Activated CD4-positive, alpha-beta T cell treated with anti-CD3 and anti-CD28 coated beads for 36 hours (primary cell): ENCODE measurements around the gene CALCR. TPM values are rescaled to one million over a fixed set of nuclear protein-coding genes. Genes with fewer than 3 reads are reported as not detected.

ENCODE experiments used
- ATAC-seq: fragments of 200-7000 bp; cut with Tn5 transposase; one replicate; pipeline ENCODE4 v1.10.0; 2021; ENCODE audit warnings: mild to moderate bottlenecking, moderate library complexity
- CTCF ChIA-PET: fragments of 350-600 bp; sonication (Branson Sonifier 250); formaldehyde crosslinking; loops from one replicate; lab custom pipeline; 2021; ENCODE audit warnings: antibody characterized with exemption; lab: Charles Lee
- POLR2A ChIA-PET: fragments of 350-600 bp; sonication (Branson Sonifier 250); formaldehyde crosslinking; loops from one replicate; lab custom pipeline; 2021; ENCODE audit warnings: antibody characterized with exemption, inconsistent platforms; lab: Charles Lee
- DNase-seq: peaks from one replicate; pipeline ENCODE4 v3.0.0-alpha.2; 2020
- H3K27ac Mint-ChIP-seq: one replicate; pipeline ENCODE4 v1.8.0; 2021; ENCODE audit warnings: mixed read lengths
- H3K27me3 Mint-ChIP-seq: one replicate; pipeline ENCODE4 v1.8.0; 2021; ENCODE audit warnings: mixed read lengths
- H3K36me3 Mint-ChIP-seq: one replicate; pipeline ENCODE4 v1.8.0; 2021; ENCODE audit warnings: low read depth, mixed read lengths
- H3K4me1 Mint-ChIP-seq: one replicate; pipeline ENCODE4 v1.8.0; 2021; ENCODE audit warnings: mixed read lengths
- H3K4me3 Mint-ChIP-seq: one replicate; pipeline ENCODE4 v1.8.0; 2021; ENCODE audit warnings: mild to moderate bottlenecking, moderate library complexity, mixed read lengths
- H3K9me3 Mint-ChIP-seq: one replicate; pipeline ENCODE4 v1.8.0; 2021; ENCODE audit warnings: low read depth, mixed read lengths
- intact Hi-C, 2 experiments: fragments of 100-400 bp; cut with DNase I in 1 of 2; cut with micrococcal nuclease in 1 of 2; formaldehyde crosslinking; loops; one replicate each; pipeline versions ENCODE4 v1.14.2 to v1.15.1; 2022 to 2024; cut with DNase I, micrococcal nuclease
- total RNA-seq, 2 experiments: library from RNA; stranded (reverse); gene quantifications; one replicate each; pipeline ENCODE4 v1.2.3, GENCODE V29; 2021

Gene CALCR
- total RNA-seq, 2 experiments from 2014 or later = not detected

DNA sequence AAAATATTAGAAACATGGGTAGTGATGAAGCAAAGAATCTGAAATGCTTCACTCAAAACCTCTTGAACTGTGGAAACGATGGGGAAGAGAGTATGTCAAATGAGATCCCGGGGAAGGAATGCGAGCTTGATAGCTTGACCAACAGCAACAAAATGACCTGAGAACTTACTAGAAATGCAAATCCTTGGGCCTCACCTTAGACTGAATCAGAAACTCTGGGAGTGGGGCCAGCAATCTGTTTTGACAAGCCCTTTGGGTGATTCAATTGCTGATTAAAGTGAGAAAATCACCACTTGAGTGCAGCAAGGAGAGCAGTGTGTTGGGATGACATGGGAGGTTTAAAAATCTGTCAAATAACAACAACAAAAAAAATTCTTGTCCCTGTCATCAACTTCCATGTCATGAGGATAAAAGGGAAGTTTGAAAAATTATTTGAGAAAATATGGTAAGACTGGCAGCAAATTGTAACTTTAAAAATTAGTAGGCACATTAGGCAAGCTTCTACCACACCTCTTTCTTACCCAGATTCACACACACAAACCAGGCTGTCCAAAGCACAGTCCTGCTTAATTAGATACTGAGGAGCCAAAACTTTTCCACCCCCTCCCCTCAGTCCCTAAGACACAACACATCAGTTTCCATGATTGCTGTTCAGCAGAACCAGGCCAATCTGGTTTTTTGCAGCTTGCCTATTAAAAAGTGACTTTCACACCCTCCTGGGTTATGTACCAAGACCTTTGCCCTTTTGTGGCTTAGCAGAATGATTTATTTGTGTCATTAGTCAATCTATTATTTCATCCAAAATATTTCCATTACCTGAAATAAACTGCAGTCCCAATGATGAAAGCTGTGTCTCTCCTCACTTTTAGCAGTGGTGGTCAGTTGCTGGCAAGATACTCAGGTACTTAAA is 15.6 kb downstream of the CALCR start:
- Mint-ChIP-seq H3K36me3 (no peaks in the 10 kb centered on the region), H3K27me3 (no peaks in the 10 kb centered on the region), H3K4me3 (no peak overlapping the region), H3K27ac (no peak overlapping the region), H3K4me1 (no peaks in the 10 kb centered on the region), H3K9me3 (no peaks in the 10 kb centered on the region)
- ChIA-PET CTCF (no interaction called here), POLR2A (no interaction called here)
- DNase-seq (no peak), ATAC-seq (no peak)
- intact Hi-C loops = no loop called here

DNA sequence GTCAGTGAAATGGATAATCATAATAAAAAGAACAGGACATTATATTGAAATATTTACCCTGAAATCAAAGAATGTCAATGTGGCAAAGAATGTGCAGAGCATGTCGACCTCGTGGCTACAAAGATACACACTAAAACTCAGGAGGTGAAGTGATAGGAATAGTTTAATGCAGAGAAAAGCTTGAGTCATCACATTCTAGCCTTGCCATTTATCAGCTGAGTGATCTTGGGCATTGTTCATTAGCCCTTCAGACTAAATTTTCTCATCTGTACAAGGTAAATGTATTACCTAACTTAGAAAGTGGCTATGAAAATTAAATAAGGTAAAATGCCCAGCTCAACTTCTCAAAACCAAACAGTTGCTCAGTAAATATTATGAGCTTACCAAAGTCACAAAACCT is 22.6 kb downstream of the CALCR start:
- H3K36me3 Mint-ChIP-seq = no peaks in the 10 kb centered on the region
- CTCF ChIA-PET = interaction anchor here (1.2 to 4.1 kb wide), 3 partner anchors 94 to 306 kb away, joined by 3 to 33 read pairs (median 5); no protein-coding TSS in a partner anchor
- no peaks in the 10 kb centered on the region for H3K9me3 Mint-ChIP-seq

DNA sequence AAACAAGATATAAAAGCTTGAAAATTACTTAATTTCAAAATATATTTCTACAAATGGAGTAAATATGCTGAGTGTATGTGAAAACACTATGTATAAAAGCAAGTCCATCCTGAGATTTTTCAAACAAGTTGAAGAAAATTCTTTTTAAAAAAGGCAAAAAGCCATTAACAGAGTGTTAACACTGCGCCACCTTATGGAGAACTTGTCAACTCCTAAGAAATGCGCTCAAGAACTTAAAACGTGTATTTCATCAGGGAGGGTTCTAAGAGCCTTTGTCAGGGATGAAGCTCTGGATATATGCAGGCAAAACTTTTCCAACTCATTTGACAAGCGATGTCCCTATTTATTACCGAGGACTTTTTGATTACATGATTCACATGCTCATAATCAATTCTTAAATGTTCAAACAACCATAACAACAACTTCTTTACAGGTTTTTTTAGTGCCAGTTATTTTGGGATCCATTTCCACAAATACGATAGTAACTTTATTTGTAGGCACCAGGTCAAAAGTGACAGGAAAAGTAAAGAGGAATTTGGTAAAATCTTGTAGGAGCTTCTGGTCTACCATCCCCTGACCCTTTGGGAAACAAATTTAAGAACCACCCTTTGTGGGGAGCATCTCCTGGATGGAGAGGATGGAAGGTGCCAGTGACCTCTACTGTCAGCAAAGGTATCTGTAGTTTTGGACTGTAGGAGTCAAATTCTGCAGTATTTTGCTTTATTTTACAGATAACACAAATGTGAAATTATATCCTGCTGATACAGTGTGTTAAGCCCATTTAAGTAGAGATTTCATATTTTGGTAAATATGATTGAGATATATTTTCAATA is 23.2 kb downstream of the CALCR start:
- no peaks in the 10 kb centered on the region for H3K4me1 Mint-ChIP-seq

More for the DNA sequence above, 22.6 kb downstream of the CALCR start:
- H3K27ac Mint-ChIP-seq = no peak overlapping the region
- H3K4me1 Mint-ChIP-seq = no peaks in the 10 kb centered on the region
- no peak for ATAC-seq
- no peak overlapping the region for H3K4me3 Mint-ChIP-seq
- H3K27me3 Mint-ChIP-seq = no peaks in the 10 kb centered on the region
- no peak for DNase-seq
- intact Hi-C loops = loop anchor here (1.0 to 5.0 kb wide), 5 partner anchors 109 to 375 kb away; no protein-coding TSS in a partner anchor
- POLR2A ChIA-PET = no interaction called here

DNA sequence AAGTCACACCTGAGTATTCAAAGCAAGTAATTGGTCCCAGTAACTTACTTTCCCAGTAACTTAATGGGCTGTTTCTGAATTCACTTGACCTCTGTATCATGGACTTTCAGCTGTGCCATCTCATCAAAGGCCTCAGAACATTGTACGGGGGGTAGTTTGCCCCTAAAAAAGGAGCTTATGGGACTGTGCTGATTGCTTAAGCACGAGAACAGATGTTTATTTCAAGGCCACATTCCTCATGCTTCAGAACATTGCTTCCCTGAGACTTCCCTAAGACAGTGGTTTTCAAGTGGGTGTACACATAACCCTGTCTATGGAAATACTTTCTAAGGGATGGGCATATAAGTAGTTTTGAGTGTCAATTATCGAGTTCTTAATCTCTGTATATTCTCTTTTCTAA is 26.8 kb downstream of the CALCR start:
- no peaks in the 10 kb centered on the region for H3K27me3 Mint-ChIP-seq
- no peak overlapping the region for H3K27ac Mint-ChIP-seq
- no peaks in the 10 kb centered on the region for H3K4me1 Mint-ChIP-seq
- no peak for ATAC-seq
- no peak for DNase-seq
- H3K36me3 Mint-ChIP-seq = no peaks in the 10 kb centered on the region
- no peaks in the 10 kb centered on the region for H3K9me3 Mint-ChIP-seq
- H3K4me3 Mint-ChIP-seq = no peak overlapping the region
- ChIA-PET CTCF (interaction anchor here (1.3 kb wide), 1 partner anchor 302 kb away, joined by 4 read pairs; no protein-coding TSS in a partner anchor), POLR2A (no interaction called here)
- intact Hi-C loops = no loop called here

More for the DNA sequence above, 23.2 kb downstream of the CALCR start:
- DNase-seq = no peak
- Mint-ChIP-seq H3K4me3 (no peak overlapping the region), H3K9me3 (no peaks in the 10 kb centered on the region), H3K27me3 (no peaks in the 10 kb centered on the region), H3K36me3 (no peaks in the 10 kb centered on the region), H3K27ac (no peak overlapping the region)
- intact Hi-C loops = loop anchor here (1.0 to 5.0 kb wide), 5 partner anchors 108 to 374 kb away; no protein-coding TSS in a partner anchor
- no peak for ATAC-seq
- ChIA-PET CTCF (interaction anchor here (1.2 to 4.1 kb wide), 3 partner anchors 93 to 305 kb away, joined by 3 to 33 read pairs (median 5); no protein-coding TSS in a partner anchor), POLR2A (no interaction called here)

DNA sequence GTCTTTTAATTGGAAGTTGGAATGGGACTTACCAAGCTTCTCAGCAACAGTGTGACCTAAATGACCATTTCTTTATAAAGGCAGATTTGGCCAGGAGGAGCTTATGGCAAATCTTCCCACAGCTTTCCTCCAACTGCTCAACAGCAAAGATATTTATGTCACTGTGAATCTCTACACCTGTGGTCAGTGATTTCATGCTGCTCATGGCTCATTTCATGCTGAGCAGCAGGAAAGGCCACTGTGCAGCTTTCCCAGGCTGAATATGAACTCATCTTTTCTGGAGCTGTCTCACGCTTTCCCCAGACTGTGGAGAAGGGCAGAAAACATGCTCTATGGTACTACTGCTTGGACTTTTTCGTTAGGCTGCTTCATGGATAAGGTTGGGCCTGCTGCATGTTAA is 29.8 kb downstream of the CALCR start:
- Mint-ChIP-seq H3K9me3 (no peaks in the 10 kb centered on the region), H3K36me3 (no peaks in the 10 kb centered on the region), H3K27ac (no peak overlapping the region), H3K27me3 (no peaks in the 10 kb centered on the region), H3K4me1 (no peaks in the 10 kb centered on the region), H3K4me3 (no peak overlapping the region)
- intact Hi-C loops = no loop called here
- ATAC-seq (no peak), DNase-seq (no peak)
- ChIA-PET POLR2A (interaction anchor here (0.9 kb wide), 1 partner anchor 1059 kb away, joined by 3 read pairs; no protein-coding TSS in a partner anchor), CTCF (interaction anchor here (0.5 kb wide), 1 partner anchor 15 kb away, joined by 3 read pairs; no protein-coding TSS in a partner anchor)

DNA sequence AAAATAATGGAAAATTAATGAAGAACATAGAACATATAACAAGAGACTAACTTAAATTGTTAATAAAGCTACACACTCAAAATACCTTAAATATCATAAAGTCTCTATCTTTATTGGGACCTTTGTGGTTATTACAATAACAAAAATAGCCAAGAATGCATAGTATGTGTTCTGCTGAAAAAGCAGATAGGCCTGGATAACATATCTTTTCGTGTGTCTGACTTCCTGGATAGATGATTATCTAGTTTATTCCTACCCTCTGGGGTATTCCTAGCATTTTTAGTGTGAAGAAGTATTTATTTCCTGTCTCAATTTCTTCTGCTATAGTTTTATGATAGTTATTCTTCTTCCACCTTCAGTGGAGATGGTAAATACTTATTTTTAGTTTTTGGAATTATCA is 36.5 kb downstream of the CALCR start:
- no peak for DNase-seq
- no peak for ATAC-seq
- Mint-ChIP-seq H3K27ac (no peak overlapping the region), H3K9me3 (no peaks in the 10 kb centered on the region), H3K4me1 (no peaks in the 10 kb centered on the region), H3K4me3 (no peak overlapping the region), H3K36me3 (no peaks in the 10 kb centered on the region), H3K27me3 (no peaks in the 10 kb centered on the region)
- ChIA-PET CTCF (no interaction called here), POLR2A (no interaction called here)
- intact Hi-C loops = no loop called here

DNA sequence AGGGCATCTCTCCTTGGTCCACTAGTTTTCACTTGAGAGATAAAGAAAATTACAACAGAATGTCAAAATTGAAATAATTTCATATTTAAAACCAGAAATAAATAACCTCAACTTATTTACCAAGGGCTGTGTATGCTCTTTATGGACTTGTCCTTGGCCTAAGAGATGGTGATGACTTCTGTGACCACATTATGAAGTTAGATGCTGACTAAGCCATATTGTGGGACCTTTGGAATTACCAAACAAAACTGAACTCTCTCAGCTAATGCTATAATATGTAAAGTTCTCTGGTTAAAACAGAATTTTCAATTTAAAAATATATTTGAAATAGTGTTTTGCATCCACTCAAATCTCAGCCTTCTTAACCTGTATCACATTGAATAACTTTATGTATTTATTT is 38.9 kb downstream of the CALCR start:
- ChIA-PET POLR2A (no interaction called here), CTCF (no interaction called here)
- no peaks in the 10 kb centered on the region for H3K4me1 Mint-ChIP-seq
- no peaks in the 10 kb centered on the region for H3K9me3 Mint-ChIP-seq
- ATAC-seq (no peak), DNase-seq (no peak)
- intact Hi-C loops = no loop called here
- no peak overlapping the region for H3K27ac Mint-ChIP-seq
- no peak overlapping the region for H3K4me3 Mint-ChIP-seq
- no peaks in the 10 kb centered on the region for H3K27me3 Mint-ChIP-seq
- no peaks in the 10 kb centered on the region for H3K36me3 Mint-ChIP-seq

DNA sequence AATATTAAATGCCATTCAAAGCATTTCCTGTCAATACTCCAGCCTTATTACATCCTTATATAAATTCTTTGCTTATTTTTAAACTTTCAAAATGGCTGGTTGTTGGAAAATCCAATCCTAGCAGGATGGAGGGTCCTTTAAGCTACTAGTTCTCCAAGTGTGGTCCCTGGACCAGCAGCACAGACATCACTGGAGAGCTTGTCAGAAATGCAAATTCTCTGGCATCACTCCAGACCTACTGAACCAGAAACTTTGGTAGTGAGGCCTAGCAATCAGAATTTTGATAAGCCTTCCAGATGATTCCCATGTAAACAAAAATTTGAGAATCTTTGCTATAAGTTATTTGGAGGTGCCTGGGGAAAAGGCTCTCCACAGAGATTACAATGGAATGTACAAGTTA is 43.8 kb downstream of the CALCR start:
- Mint-ChIP-seq H3K4me3 (no peak overlapping the region), H3K9me3 (no peaks in the 10 kb centered on the region), H3K27ac (no peak overlapping the region), H3K27me3 (no peaks in the 10 kb centered on the region), H3K4me1 (no peaks in the 10 kb centered on the region), H3K36me3 (no peaks in the 10 kb centered on the region)
- intact Hi-C loops = no loop called here
- DNase-seq (no peak), ATAC-seq (no peak)
- CTCF ChIA-PET = interaction anchor here (0.6 kb wide), 1 partner anchor 18 kb away, joined by 4 read pairs; no protein-coding TSS in a partner anchor
- POLR2A ChIA-PET = no interaction called here

DNA sequence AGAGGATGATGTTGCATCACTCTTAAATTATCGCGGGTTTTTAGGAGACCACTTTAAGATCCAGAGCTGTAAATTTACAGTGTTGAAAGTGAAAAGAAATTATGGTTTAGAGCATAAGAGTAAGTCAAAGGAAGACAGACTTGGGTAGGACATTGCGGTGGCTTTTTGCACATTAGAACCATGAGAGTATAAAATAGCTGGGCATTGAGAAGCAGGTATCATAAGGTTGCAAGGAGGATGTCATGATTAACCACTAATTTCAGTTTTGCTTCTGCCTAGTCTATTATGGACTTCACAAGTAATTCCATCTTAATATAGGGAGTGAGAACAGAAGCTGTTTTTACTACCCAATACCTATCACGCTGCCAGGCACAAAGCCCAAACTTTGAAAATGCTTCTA is 57.7 kb downstream of the CALCR start:
- no peaks in the 10 kb centered on the region for H3K27me3 Mint-ChIP-seq
- no peak overlapping the region for H3K4me3 Mint-ChIP-seq
- ATAC-seq (no peak), DNase-seq (no peak)
- no peak overlapping the region for H3K27ac Mint-ChIP-seq
- ChIA-PET POLR2A (no interaction called here), CTCF (no interaction called here)
- H3K4me1 Mint-ChIP-seq = no peaks in the 10 kb centered on the region
- H3K36me3 Mint-ChIP-seq = no peaks in the 10 kb centered on the region
- intact Hi-C loops = no loop called here
- no peaks in the 10 kb centered on the region for H3K9me3 Mint-ChIP-seq

DNA sequence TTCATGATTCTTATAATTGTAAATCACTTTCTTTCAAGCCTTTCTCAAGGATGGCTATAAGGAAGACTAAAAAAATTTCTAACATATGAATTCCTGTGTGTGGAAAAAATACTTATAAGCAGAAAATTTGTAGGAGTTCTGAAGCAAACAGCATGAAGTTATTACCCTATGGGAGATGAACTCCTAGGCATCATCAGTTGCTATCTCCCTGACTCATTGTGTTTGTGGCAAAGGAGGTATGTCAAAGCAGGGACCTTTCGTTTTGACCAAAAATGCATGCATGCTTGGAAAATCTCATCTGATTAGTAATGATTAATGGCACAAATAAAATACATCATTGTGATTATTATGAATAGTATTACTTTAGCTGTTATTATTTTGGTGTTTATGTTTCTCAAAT is 59.4 kb downstream of the CALCR start:
- POLR2A ChIA-PET = no interaction called here
- H3K4me3 Mint-ChIP-seq = no peak overlapping the region

DNA sequence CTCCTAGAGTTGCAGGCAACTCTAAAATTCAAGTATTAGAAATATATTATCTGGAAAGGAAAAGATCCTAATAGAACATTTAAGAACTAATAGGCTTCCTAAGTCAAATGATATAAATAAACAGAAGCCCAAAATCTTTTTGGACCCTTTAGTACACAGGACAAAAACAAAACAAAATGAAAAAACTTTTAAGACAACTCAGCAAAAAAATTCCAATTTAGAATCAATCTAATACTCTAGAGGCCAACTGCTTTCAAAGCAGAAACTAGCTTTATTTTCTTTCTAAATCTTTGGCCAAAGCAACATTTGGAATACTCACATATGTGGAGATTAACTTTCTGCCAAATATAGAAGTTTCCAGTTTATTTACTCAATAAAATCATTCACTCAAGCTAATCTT is 65.2 kb downstream of the CALCR start:
- no peak overlapping the region for H3K4me3 Mint-ChIP-seq
- no peak for ATAC-seq
- H3K27ac Mint-ChIP-seq = no peak overlapping the region
- H3K4me1 Mint-ChIP-seq = no peaks in the 10 kb centered on the region
- DNase-seq = no peak
- H3K9me3 Mint-ChIP-seq = no peaks in the 10 kb centered on the region
- POLR2A ChIA-PET = no interaction called here
- CTCF ChIA-PET = no interaction called here
- intact Hi-C loops = no loop called here
- H3K27me3 Mint-ChIP-seq = no peaks in the 10 kb centered on the region
- H3K36me3 Mint-ChIP-seq = no peaks in the 10 kb centered on the region

More for the DNA sequence above, 59.4 kb downstream of the CALCR start:
- H3K9me3 Mint-ChIP-seq = no peaks in the 10 kb centered on the region
- DNase-seq = no peak
- H3K27ac Mint-ChIP-seq = no peak overlapping the region
- no peaks in the 10 kb centered on the region for H3K4me1 Mint-ChIP-seq
- CTCF ChIA-PET = no interaction called here
- no peaks in the 10 kb centered on the region for H3K36me3 Mint-ChIP-seq
- no peak for ATAC-seq
- intact Hi-C loops = no loop called here
- no peaks in the 10 kb centered on the region for H3K27me3 Mint-ChIP-seq
